H1 (cell line): ENCODE results near the gene CAMK1. TPM values are rescaled to one million over a fixed set of nuclear protein-coding genes. Genes with fewer than 3 reads are reported as not detected.
A peak's percentile ranks its signal among the peaks of the same experiment; 100 is the strongest.

ENCODE experiments used
- CTCF ChIA-PET: fragments of 300-600 bp; sonication (Branson Sonifier 250); formaldehyde crosslinking; loops from one replicate; lab custom pipeline; 2021; ENCODE audit not compliant: partially characterized antibody; lab: Charles Lee
- POLR2A ChIA-PET: fragments of 300-600 bp; sonication (Branson Sonifier 250); formaldehyde crosslinking; loops from one replicate; lab custom pipeline; 2021; ENCODE audit warnings: inconsistent platforms; ENCODE audit not compliant: partially characterized antibody; lab: Charles Lee
- DNase-seq, 2 experiments: peaks; one replicate each; pipeline versions ENCODE4 v3.0.0 to v3.0.0-alpha.2; 2010 to 2022; ENCODE audit warnings: low spot score in 2 of 2, low read depth in 1 of 2, mixed read lengths in 1 of 2
- FAIRE-seq: peaks from 2 replicates; lab custom pipeline; 2011; peaks lifted over from hg19 to GRCh38; lab: Jason Lieb, UNC
- H2AFZ ChIP-seq: 2 replicates; pipeline ENCODE4 v1.8.1; 2012; ENCODE audit warnings: low read length, inconsistent platforms
- H2AK5ac ChIP-seq: 2 replicates; pipeline ENCODE4 v1.6.1; 2013; ENCODE audit warnings: low read depth, low read length
- H2BK120ac ChIP-seq: replicated peaks from 2 replicates; pipeline ENCODE3; 2013; ENCODE audit warnings: low read depth, low read length, inconsistent platforms
- H2BK12ac ChIP-seq: 2 replicates; pipeline ENCODE4 v1.6.1; 2013; ENCODE audit warnings: low read depth, low read length
- H2BK15ac ChIP-seq: 2 replicates; pipeline ENCODE4 v1.6.1; 2013; ENCODE audit warnings: low read length
- H2BK20ac ChIP-seq: 2 replicates; pipeline ENCODE4 v1.6.1; 2013; ENCODE audit warnings: low read length
- H2BK5ac ChIP-seq: 2 replicates; pipeline ENCODE4 v1.6.1; 2013; ENCODE audit warnings: low read depth, low read length
- H3K14ac ChIP-seq: 2 replicates; pipeline ENCODE4 v1.6.1; 2013; ENCODE audit warnings: inconsistent platforms; ENCODE audit not compliant: insufficient read length
- H3K18ac ChIP-seq: 2 replicates; pipeline ENCODE4 v1.6.1; 2013; ENCODE audit warnings: low read length; ENCODE audit errors: extremely low read depth
- H3K23ac ChIP-seq: 2 replicates; pipeline ENCODE4 v1.6.1; 2013; ENCODE audit warnings: inconsistent platforms; ENCODE audit not compliant: insufficient read length
- H3K23me2 ChIP-seq: 2 replicates; pipeline ENCODE4 v1.6.1; 2013; ENCODE audit warnings: low read depth, low read length
- H3K27ac ChIP-seq: 2 replicates; pipeline ENCODE4 v1.6.1; 2011; ENCODE audit warnings: low read depth, low read length, inconsistent platforms
- H3K27me3 ChIP-seq, 4 experiments: replicated peaks in 1 of 4; 1 replicate in 1 of 4; 2 replicates in 3 of 4; pipeline versions ENCODE4 v1.6.1 to v1.8.1; 2011 to 2013; ENCODE audit warnings: low read length in 3 of 4, mild to moderate bottlenecking in 3 of 4, inconsistent platforms in 2 of 4, mixed read lengths in 2 of 4, moderate library complexity in 1 of 4; ENCODE audit not compliant: control insufficient read depth in 3 of 4, insufficient read depth in 3 of 4; ENCODE audit errors: extremely low read depth in 1 of 4
- H3K36me3 ChIP-seq, 4 experiments: 2 replicates each; pipeline versions ENCODE4 v1.6.1 to v1.8.1; 2011 to 2013; ENCODE audit warnings: mild to moderate bottlenecking in 4 of 4, low read length in 3 of 4, moderate library complexity in 2 of 4, control low read depth in 1 of 4, inconsistent platforms in 1 of 4; ENCODE audit not compliant: insufficient read depth in 4 of 4, control insufficient read depth in 2 of 4
- H3K4ac ChIP-seq: replicated peaks from 2 replicates; pipeline ENCODE3; 2013; ENCODE audit warnings: low read length, low read depth, mixed read lengths, inconsistent platforms; ENCODE audit not compliant: insufficient read length
- H3K4me1 ChIP-seq, 4 experiments: replicated peaks in 1 of 4; 1 replicate in 1 of 4; 2 replicates in 3 of 4; pipeline versions ENCODE4 v1.6.1 to v1.8.1; 2011 to 2013; ENCODE audit warnings: low read length in 3 of 4, inconsistent platforms in 2 of 4, mixed read lengths in 1 of 4; ENCODE audit not compliant: insufficient read depth in 4 of 4, control insufficient read depth in 3 of 4
- H3K4me2 ChIP-seq, 2 experiments: 2 replicates each; pipeline versions ENCODE4 v1.6.1 to v1.8.1; 2011 to 2013; ENCODE audit warnings: low read depth in 2 of 2, low read length in 2 of 2, control low read depth in 1 of 2, inconsistent platforms in 1 of 2, mild to moderate bottlenecking in 1 of 2; ENCODE audit not compliant: insufficient read depth in 1 of 2
- H3K4me3 ChIP-seq, 4 experiments: fragments of 200-600, 300-600 bp in 1 of 4; sonication (generic), shearing (Covaris generic), sonication (Bioruptor Twin) in 1 of 4; 2 replicates each; pipeline versions ENCODE4 v1.5.1 to v1.8.1; 2011 to 2016; ENCODE audit warnings: low read length in 4 of 4, low read depth in 3 of 4, control low read depth in 2 of 4, inconsistent platforms in 2 of 4, mild to moderate bottlenecking in 2 of 4, mixed read lengths in 1 of 4, moderate library complexity in 1 of 4; ENCODE audit not compliant: insufficient read depth in 2 of 4; ENCODE audit errors: extremely low read depth in 1 of 4
- H3K56ac ChIP-seq: replicated peaks from 2 replicates; pipeline ENCODE3; 2013; ENCODE audit warnings: low read depth, mild to moderate bottlenecking, mixed read lengths, low read length, inconsistent platforms; ENCODE audit not compliant: insufficient read length
- H3K79me1 ChIP-seq: 2 replicates; pipeline ENCODE4 v1.6.1; 2013; ENCODE audit warnings: low read depth, low read length, control low read depth
- H3K79me2 ChIP-seq, 2 experiments: 2 replicates each; pipeline versions ENCODE4 v1.6.1 to v1.8.1; 2012 to 2013; ENCODE audit warnings: low read length in 2 of 2, mild to moderate bottlenecking in 2 of 2, inconsistent platforms in 1 of 2; ENCODE audit not compliant: insufficient read depth in 2 of 2, control insufficient read depth in 1 of 2
- H3K9ac ChIP-seq, 4 experiments: replicated peaks in 1 of 4; 1 replicate in 1 of 4; 2 replicates in 3 of 4; pipeline versions ENCODE4 v1.6.1 to v1.8.1; 2011 to 2013; ENCODE audit warnings: low read depth in 3 of 4, low read length in 3 of 4, control low read depth in 2 of 4, mild to moderate bottlenecking in 2 of 4, moderate library complexity in 2 of 4, inconsistent platforms in 1 of 4; ENCODE audit errors: extremely low read depth in 1 of 4
- H3K9me3 ChIP-seq, 2 experiments: 2 replicates each; pipeline versions ENCODE4 v1.6.1 to v1.8.1; 2012 to 2013; ENCODE audit warnings: mild to moderate bottlenecking in 2 of 2, moderate library complexity in 2 of 2, control low read depth in 1 of 2, inconsistent platforms in 1 of 2, low read depth in 1 of 2, low read length in 1 of 2, mixed read lengths in 1 of 2; ENCODE audit not compliant: insufficient read depth in 2 of 2
- H4K20me1 ChIP-seq, 2 experiments: replicated peaks in 1 of 2; 2 replicates each; pipeline versions ENCODE3 to v1.8.1; 2011 to 2013; ENCODE audit warnings: inconsistent platforms in 2 of 2, low read length in 2 of 2, mild to moderate bottlenecking in 1 of 2; ENCODE audit not compliant: insufficient read depth in 2 of 2, control insufficient read depth in 1 of 2
- H4K5ac ChIP-seq: 2 replicates; pipeline ENCODE4 v1.6.1; 2013; ENCODE audit warnings: low read length, low read depth, mixed read lengths, inconsistent platforms; ENCODE audit not compliant: insufficient read length
- H4K8ac ChIP-seq: 2 replicates; pipeline ENCODE4 v1.8.0; 2013; ENCODE audit warnings: mild to moderate bottlenecking, moderate library complexity, low read length, inconsistent platforms; ENCODE audit not compliant: insufficient read depth; ENCODE audit errors: extremely low read depth
- H4K91ac ChIP-seq: replicated peaks from 2 replicates; pipeline ENCODE3; 2013; ENCODE audit warnings: low read length, mixed read lengths, inconsistent platforms; ENCODE audit not compliant: insufficient read length
- POLR2AphosphoS5 ChIP-seq: IDR thresholded peaks from 2 replicates; pipeline ENCODE4 v1.6.1; 2011; ENCODE audit warnings: low read depth, low read length
- WGBS, 2 experiments: shearing (Covaris generic) in 1 of 2; methylation state at CpG; one replicate each; pipeline versions ENCODE4 v1.1.6 to v1.1.7; 2013 to 2015; ENCODE audit warnings: low lambda C conversion rate in 2 of 2, mixed read lengths in 2 of 2, inconsistent platforms in 1 of 2, low coverage in 1 of 2, missing lambda C conversion rate in 1 of 2; ENCODE audit not compliant: insufficient replicate concordance in 2 of 2, insufficient coverage in 1 of 2, insufficient read length in 1 of 2; ENCODE audit errors: extremely low coverage in 1 of 2, missing lambda C conversion rate in 1 of 2; 5-methylcytosine and 5-hydroxymethylcytosine counted together
- polyA plus RNA-seq, 7 experiments: library from polyadenylated mRNA; depleted of rRNA in 3 of 7; stranded (reverse) in 5 of 7; unstranded in 2 of 7; fragments of >200 nt in 5 of 7; fragments of 200-250 nt in 2 of 7; gene quantifications; 1 replicate in 5 of 7; 2 replicates in 1 of 7; 4 replicates in 1 of 7; pipeline versions ENCODE4 v1.2.1 to v1.2.3, GENCODE V29; 2011 to 2013; ENCODE audit warnings: missing spikeins in 2 of 7, mixed read lengths in 2 of 7
- total RNA-seq: library from RNA; stranded (reverse); fragmentation: NEBNext Ultra II Directional; extraction: Animal tissue kit (Norgen Biotek cat#: 25700); gene quantifications from 2 replicates; pipeline ENCODE4 v1.2.1, GENCODE V29; 2021

Gene CAMK1
- total and polyA plus RNA-seq, 2 of the 8 experiments (the other 6 are each of a cell fraction or from before 2014, with no cell fraction given) = 4.9 to 5.1 TPM

GRCh38 chr3:9718118-9718517, 51.6 kb downstream of the CAMK1 start:
- no peak overlapping the region for H2BK5ac ChIP-seq
- no peak overlapping the region for H3K4me2 ChIP-seq
- H2BK15ac ChIP-seq = no peak overlapping the region
- H4K8ac ChIP-seq = peak overlapping the region; percentile 45; the same call in 1 of the 2 replicates
- H4K20me1 ChIP-seq = peaks cover 0 to 1% of the 10 kb centered on the region in 2 experiments
- H3K9me3 ChIP-seq = no peaks in the 10 kb centered on the region
- H3K9ac ChIP-seq = no peak overlapping the region
- ChIA-PET POLR2A (interaction anchor here (1.4 kb wide), 1 partner anchor 33 kb away, joined by 3 read pairs; no protein-coding TSS in a partner anchor), CTCF (interaction anchor here (0.7 to 8.8 kb wide), 4 partner anchors 9 to 186 kb away, joined by 3 to 84 read pairs (median 4); no protein-coding TSS in a partner anchor)
- H2AFZ ChIP-seq = no peak overlapping the region
- no peaks in the 10 kb centered on the region for H3K79me2 ChIP-seq
- no peak overlapping the region for H2BK12ac ChIP-seq
- no peak overlapping the region for H3K18ac ChIP-seq
- no peaks in the 10 kb centered on the region for H3K27me3 ChIP-seq
- H2BK120ac ChIP-seq = no peak overlapping the region
- no peak overlapping the region for H4K5ac ChIP-seq
- no peak overlapping the region for H4K91ac ChIP-seq
- no peak overlapping the region for H3K56ac ChIP-seq
- no peak overlapping the region for H3K4me3 ChIP-seq
- FAIRE-seq (no peak), DNase-seq (no peak)
- no peaks in the 10 kb centered on the region for H3K79me1 ChIP-seq
- no peaks in the 10 kb centered on the region for H3K36me3 ChIP-seq
- no peak overlapping the region for H3K14ac ChIP-seq
- peaks cover 0 to 3% (median 0%) of the 10 kb centered on the region in 4 experiments; a peak in 1 of 7 replicates for H3K4me1 ChIP-seq
- 83% methylated on average over 4 of the region's 4 CpGs; no CpG with 5 or more reads in 1 of the 2 experiments for WGBS, 2 experiments
- H3K23me2 ChIP-seq = peaks cover 12% of the 10 kb centered on the region; the same call in 1 of the 2 replicates
- no peak overlapping the region for H2AK5ac ChIP-seq
- H3K4ac ChIP-seq = no peak overlapping the region
- H3K23ac ChIP-seq = no peak overlapping the region
- H3K27ac ChIP-seq = no peak overlapping the region
- H2BK20ac ChIP-seq = no peak overlapping the region
- TF ChIP-seq POLR2AphosphoS5 = no peak
